IMR-90 (cell line): ENCODE data around the gene TREML2.

ENCODE experiments used
- BHLHE40 ChIP-seq: fragments of 150-350 bp; IDR thresholded peaks from 2 replicates; pipeline ENCODE4 v1.6.1; 2016; ENCODE audit warnings: mild to moderate bottlenecking, low read depth, low read length
- FOS ChIP-seq: fragments of 150-350 bp; IDR thresholded peaks from 2 replicates; pipeline ENCODE4 v1.6.1; 2016; ENCODE audit warnings: low read depth, low read length
- MAZ ChIP-seq: IDR thresholded peaks from 2 replicates; pipeline ENCODE4 v1.6.1; 2012; ENCODE audit warnings: low read depth, mild to moderate bottlenecking, low read length, improper control_type of control experiment, moderate library complexity, borderline replicate concordance
- MXI1 ChIP-seq: IDR thresholded peaks from 2 replicates; pipeline ENCODE4 v1.6.1; 2012; ENCODE audit warnings: low read depth, mild to moderate bottlenecking, low read length, moderate library complexity, borderline replicate concordance
- POLR2A ChIP-seq: IDR thresholded peaks from 2 replicates; pipeline ENCODE4 v1.6.1; 2012; ENCODE audit warnings: mild to moderate bottlenecking, low read depth, low read length
- SMC3 ChIP-seq: fragments of 150-350 bp; IDR thresholded peaks from 2 replicates; pipeline ENCODE4 v1.6.1; 2016; ENCODE audit warnings: low read depth, mild to moderate bottlenecking, antibody characterized with exemption, low read length, moderate library complexity
- TF ChIP-seq, protein P1 (sequence below): conservative IDR thresholded peaks from 2 replicates; pipeline ENCODE4 v1.5.1; 2012; ENCODE audit warnings: mild to moderate bottlenecking, low read depth, low read length, improper control_type of control experiment

DNA sequence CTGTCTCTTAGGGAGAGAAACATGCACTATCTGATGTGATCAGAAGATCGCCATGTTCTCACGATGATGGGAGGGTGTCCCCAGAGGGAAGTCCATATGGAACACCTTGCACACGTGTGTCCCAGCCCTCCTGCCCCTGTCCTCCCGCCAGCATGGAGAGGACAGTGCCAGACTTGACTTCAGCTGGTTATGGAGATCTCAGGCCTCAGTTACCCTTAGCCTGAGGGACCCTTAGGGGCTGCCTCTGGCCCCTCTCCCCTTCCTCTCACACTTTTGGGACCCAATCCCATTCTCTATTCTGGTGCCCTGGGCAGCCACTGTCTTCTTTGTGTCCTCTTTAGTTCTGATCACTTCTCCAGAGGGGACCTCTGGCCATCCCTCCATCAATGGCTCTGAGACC, 28.8 kb upstream of the TREML2 start:
- TF ChIP-seq, protein P1, sequence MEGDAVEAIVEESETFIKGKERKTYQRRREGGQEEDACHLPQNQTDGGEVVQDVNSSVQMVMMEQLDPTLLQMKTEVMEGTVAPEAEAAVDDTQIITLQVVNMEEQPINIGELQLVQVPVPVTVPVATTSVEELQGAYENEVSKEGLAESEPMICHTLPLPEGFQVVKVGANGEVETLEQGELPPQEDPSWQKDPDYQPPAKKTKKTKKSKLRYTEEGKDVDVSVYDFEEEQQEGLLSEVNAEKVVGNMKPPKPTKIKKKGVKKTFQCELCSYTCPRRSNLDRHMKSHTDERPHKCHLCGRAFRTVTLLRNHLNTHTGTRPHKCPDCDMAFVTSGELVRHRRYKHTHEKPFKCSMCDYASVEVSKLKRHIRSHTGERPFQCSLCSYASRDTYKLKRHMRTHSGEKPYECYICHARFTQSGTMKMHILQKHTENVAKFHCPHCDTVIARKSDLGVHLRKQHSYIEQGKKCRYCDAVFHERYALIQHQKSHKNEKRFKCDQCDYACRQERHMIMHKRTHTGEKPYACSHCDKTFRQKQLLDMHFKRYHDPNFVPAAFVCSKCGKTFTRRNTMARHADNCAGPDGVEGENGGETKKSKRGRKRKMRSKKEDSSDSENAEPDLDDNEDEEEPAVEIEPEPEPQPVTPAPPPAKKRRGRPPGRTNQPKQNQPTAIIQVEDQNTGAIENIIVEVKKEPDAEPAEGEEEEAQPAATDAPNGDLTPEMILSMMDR: no peak
- TF ChIP-seq MXI1: no peak
- no peak for TF ChIP-seq POLR2A
- no peak for TF ChIP-seq SMC3
- no peak for TF ChIP-seq MAZ
- no peak for TF ChIP-seq FOS
- no peak for TF ChIP-seq BHLHE40
